Hepatocyte (in vitro differentiated cells): Measurements from ENCODE around the gene CARS2.

Experiments
- CTCF ChIP-seq: fragments of 200-600 bp; sonication (generic); IDR thresholded peaks from 2 replicates; pipeline ENCODE4 v1.5.1; 2016; ENCODE audit warnings: antibody characterized with exemption, mild to moderate bottlenecking; ENCODE audit not compliant: poor library complexity
- EZH2 ChIP-seq: fragments of 200-600 bp; sonication (generic); IDR thresholded peaks from 2 replicates; pipeline ENCODE4 v1.6.1; 2016; ENCODE audit warnings: antibody characterized with exemption, mild to moderate bottlenecking, borderline replicate concordance
- EZH2phosphoT487 ChIP-seq: fragments of 200-600 bp; sonication (generic); IDR thresholded peaks from one replicate; pipeline ENCODE4 v1.6.1; 2018; ENCODE audit warnings: antibody characterized with exemption, mild to moderate bottlenecking, low read depth, moderate library complexity; ENCODE audit not compliant: unreplicated experiment, severe bottlenecking

GRCh38 chr13:110637275-110637674 is 68.6 kb downstream of the CARS2 start:
- no peak for TF ChIP-seq CTCF
- no peak for TF ChIP-seq EZH2
- no peak for TF ChIP-seq EZH2phosphoT487
